ENCODE data around the gene LRMDA. TPM values are rescaled to one million over a fixed set of nuclear protein-coding genes. Genes with fewer than 3 reads are reported as not detected.

LRMDA gene
- total RNA-seq, 2 donors from 2014 or later, result 9.6 to 12.6 TPM

GRCh38 chr10:75439811-75440210 lies 8.4 kb downstream of the LRMDA start:
- Histone ChIP-seq H3K27ac (no peak overlapping the region), H3K4me3 (no peak overlapping the region), H3K9me3 (no peaks in the 10 kb centered on the region), H3K36me3 (no peaks in the 10 kb centered on the region), H3K4me1 (replicated peaks) (no peaks in the 10 kb centered on the region), H3K27me3 (replicated peaks; ENCODE audit: insufficient read depth) (no peaks in the 10 kb centered on the region)
- no peak for DNase-seq (ENCODE audit: low spot score)
- intact Hi-C loops (cut with DNase I), result no loop called here
- TF ChIP-seq POLR2AphosphoS5 (IDR thresholded peaks at IDR 0.05) (no peak), CTCF (IDR thresholded peaks at IDR 0.05) (no peak), POLR2A (IDR thresholded peaks at IDR 0.05) (no peak)
- WGBS, result 94% methylated on average over 4 of the region's 4 CpGs

DNA sequence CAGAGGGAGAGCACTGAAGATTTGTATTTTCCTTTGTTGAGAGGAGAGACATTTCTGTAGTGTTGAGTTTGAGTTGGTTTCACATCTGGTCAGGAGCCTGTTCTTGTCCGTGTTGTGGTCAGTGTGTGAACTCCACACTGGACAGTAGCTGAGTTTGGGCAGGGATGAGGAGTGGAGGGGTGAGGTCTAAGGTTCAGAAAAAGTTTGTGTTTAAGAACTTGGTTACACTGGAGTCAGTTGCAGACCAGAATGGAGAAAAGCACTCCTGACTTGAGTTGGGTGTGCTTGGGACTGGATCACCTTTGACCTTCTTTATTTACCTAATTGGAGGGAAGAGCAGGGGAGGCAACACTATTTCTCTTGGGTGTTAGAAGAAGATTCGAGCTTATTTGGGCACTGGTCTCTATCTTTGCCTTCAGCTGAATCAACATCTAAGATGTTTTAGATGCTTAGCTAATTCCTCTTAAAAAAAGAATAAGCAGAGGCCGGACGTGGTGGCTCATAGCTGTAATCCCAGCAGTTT lies 8.9 kb downstream of the LRMDA start:
- no peak for TF ChIP-seq CTCF (IDR thresholded peaks at IDR 0.05)
- TF ChIP-seq POLR2AphosphoS5 (IDR thresholded peaks at IDR 0.05), result no peak
- TF ChIP-seq POLR2A (IDR thresholded peaks at IDR 0.05), result no peak

DNA sequence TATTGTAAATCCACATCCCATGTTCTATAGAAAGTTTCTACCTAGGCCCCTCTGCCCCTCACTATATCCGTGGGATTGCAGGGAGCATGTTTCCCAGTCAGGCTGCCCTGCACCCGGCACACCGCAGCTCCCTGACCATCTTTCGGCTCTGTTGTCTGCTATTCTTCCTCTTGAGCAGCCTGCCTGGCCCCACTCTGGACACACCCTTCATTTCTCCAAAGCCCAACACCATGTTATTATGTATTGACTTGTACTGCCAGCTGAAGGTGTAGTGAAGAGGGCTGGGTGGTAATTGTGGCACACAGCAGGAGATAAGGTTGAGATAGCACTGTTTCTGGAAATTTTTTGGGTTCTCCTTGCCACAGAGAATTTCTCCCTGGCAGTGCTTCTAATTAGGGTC lies 9.8 kb downstream of the LRMDA start:
- Histone ChIP-seq H3K4me3 (no peak overlapping the region), H3K27ac (no peak overlapping the region), H3K9me3 (no peaks in the 10 kb centered on the region), H3K4me1 (replicated peaks) (no peaks in the 10 kb centered on the region), H3K36me3 (no peaks in the 10 kb centered on the region), H3K27me3 (replicated peaks; ENCODE audit: insufficient read depth) (no peaks in the 10 kb centered on the region)
- WGBS, result 97% methylated on average over 4 of the region's 4 CpGs
- DNase-seq (ENCODE audit: low spot score), result no peak
- intact Hi-C loops (cut with DNase I), result no loop called here
- no peak for TF ChIP-seq POLR2A (IDR thresholded peaks at IDR 0.05)
- no peak for TF ChIP-seq POLR2AphosphoS5 (IDR thresholded peaks at IDR 0.05)
- TF ChIP-seq CTCF (IDR thresholded peaks at IDR 0.05), result no peak

More for the DNA sequence above, 8.9 kb downstream of the LRMDA start:
- Histone ChIP-seq H3K27ac (no peak overlapping the region), H3K4me3 (no peak overlapping the region), H3K27me3 (replicated peaks; ENCODE audit: insufficient read depth) (no peaks in the 10 kb centered on the region), H3K9me3 (no peaks in the 10 kb centered on the region), H3K36me3 (no peaks in the 10 kb centered on the region), H3K4me1 (replicated peaks) (no peaks in the 10 kb centered on the region)
- 93% methylated on average over 4 of the region's 4 CpGs for WGBS
- DNase-seq (ENCODE audit: low spot score), result no peak
- intact Hi-C loops (cut with DNase I), result no loop called here

DNA sequence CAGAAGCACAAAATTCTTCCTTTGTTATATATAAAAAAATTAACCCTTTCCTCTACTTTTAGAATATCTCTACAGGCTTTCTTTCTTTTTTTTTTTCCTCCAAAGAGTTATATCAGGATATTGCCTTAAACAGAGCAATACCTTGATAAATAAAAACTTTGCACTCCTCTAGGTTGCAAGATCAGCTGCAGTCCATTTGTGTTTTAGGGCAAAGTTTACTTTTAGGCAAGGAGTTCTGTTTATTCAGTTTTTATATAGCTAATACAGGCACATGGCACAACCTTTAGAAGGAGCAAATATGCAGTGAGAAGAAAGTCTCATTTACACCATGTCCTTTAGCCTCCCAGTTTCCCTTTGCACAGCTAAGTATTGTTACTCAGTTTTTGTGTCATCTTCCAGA lies 10.3 kb downstream of the LRMDA start:
- Histone ChIP-seq H3K27me3 (replicated peaks; ENCODE audit: insufficient read depth) (no peaks in the 10 kb centered on the region), H3K9me3 (no peaks in the 10 kb centered on the region), H3K27ac (no peak overlapping the region), H3K36me3 (no peaks in the 10 kb centered on the region), H3K4me3 (no peak overlapping the region), H3K4me1 (replicated peaks) (no peaks in the 10 kb centered on the region)
- intact Hi-C loops (cut with DNase I), result no loop called here
- TF ChIP-seq POLR2A (IDR thresholded peaks at IDR 0.05) (no peak), CTCF (IDR thresholded peaks at IDR 0.05) (no peak), POLR2AphosphoS5 (IDR thresholded peaks at IDR 0.05) (no peak)
- DNase-seq (ENCODE audit: low spot score), result no peak

DNA sequence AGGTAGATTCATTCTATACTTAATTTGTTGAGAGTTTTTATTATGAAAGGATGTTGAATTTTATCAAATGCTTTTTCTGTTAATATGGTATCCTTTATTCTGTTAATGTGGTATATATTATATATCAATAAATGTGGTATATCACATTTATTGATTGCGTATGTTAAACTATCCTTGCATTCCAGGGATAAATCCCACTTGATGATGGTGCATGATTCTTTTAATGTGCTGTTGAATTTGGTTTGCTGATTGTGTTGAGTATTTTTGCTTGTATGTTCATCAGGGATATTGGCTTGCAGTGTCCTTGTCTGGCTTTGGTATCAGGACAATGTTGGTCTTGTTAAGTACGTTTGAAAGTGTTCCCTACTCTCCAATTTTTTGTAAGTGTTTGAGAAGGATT lies 11.9 kb downstream of the LRMDA start:
- WGBS, result 95% methylated on average over 2 of the region's 2 CpGs
- Histone ChIP-seq H3K27me3 (replicated peaks; ENCODE audit: insufficient read depth) (no peaks in the 10 kb centered on the region), H3K4me1 (replicated peaks) (no peaks in the 10 kb centered on the region), H3K36me3 (no peaks in the 10 kb centered on the region), H3K27ac (no peak overlapping the region), H3K9me3 (no peaks in the 10 kb centered on the region), H3K4me3 (no peak overlapping the region)
- no peak for TF ChIP-seq POLR2A (IDR thresholded peaks at IDR 0.05)
- TF ChIP-seq CTCF (IDR thresholded peaks at IDR 0.05), result no peak
- TF ChIP-seq POLR2AphosphoS5 (IDR thresholded peaks at IDR 0.05), result no peak
- intact Hi-C loops (cut with DNase I), result no loop called here
- no peak for DNase-seq (ENCODE audit: low spot score)
